ENCODE results near the gene WDR4. TPM values are rescaled to one million over a fixed set of nuclear protein-coding genes. Genes with fewer than 3 reads are reported as not detected.
"Not testable (repeated sequence)": the region's sequence is repeated elsewhere in the genome, so short reads cannot be mapped to it uniquely, and the experiment has no call there.

Gene WDR4
- total and polyA plus RNA-seq, 11 donors, result 1.7 to 17.9 (median 6.4) TPM

- no peak for TF ChIP-seq POLR2A (IDR thresholded peaks at IDR 0.05)
- no peak for TF ChIP-seq CTCF (IDR thresholded peaks at IDR 0.05)
- WGBS, 4 donors, result 76 to 85% (median 83%) methylated on average over 1 of the region's 1 CpG
- DNase-seq (no peak), ATAC-seq (no peak)
- Histone ChIP-seq H3K36me3 (no peaks in the 10 kb centered on the region), H3K4me3 (no peak overlapping the region), H3K27me3 (peaks cover 0 to 20% (median 0%) of the 10 kb centered on the region in 9 donors), H3K27ac (no peak overlapping the region), H3K9me3 (peaks cover 0 to 12% (median 0%) of the 10 kb centered on the region in 12 donors), H3K4me1 (peaks cover 0 to 8% (median 0%) of the 10 kb centered on the region in 12 donors)
- intact Hi-C loops (cut with DNase I), result loop anchor here in 6 of 10 donors (2.0 to 10.0 kb wide), 4 partner anchors 100 to 223 kb away; partner anchors contain the start of gene PDE9A (in 5 of the 6)
Observed at GRCh38 chr21:42815217-42815616, 64.1 kb downstream of the WDR4 start.

GRCh38 chr21:42812528-42813241, 66.7 kb downstream of the WDR4 start:
- not testable (repeated sequence) for H3K4me3 ChIP-seq, H3K4me1 ChIP-seq, H3K27ac ChIP-seq, H3K36me3 ChIP-seq, ATAC-seq, DNase-seq
- WGBS, 4 donors, result 68 to 74% (median 70%) methylated on average over 5 of the region's 5 CpGs
- peaks cover 0 to 12% (median 0%) of the 10 kb centered on the region in 12 donors for H3K9me3 ChIP-seq
- peaks cover 0 to 20% (median 0%) of the 10 kb centered on the region in 9 donors for H3K27me3 ChIP-seq
- intact Hi-C loops (cut with DNase I), result loop anchor here in 1 of 10 donors (10.0 kb wide), 1 partner anchor 98 kb away; no protein-coding TSS in a partner anchor

- intact Hi-C loops (cut with DNase I), result loop anchor here in 1 of 10 donors (10.0 kb wide), 1 partner anchor 97 kb away; no protein-coding TSS in a partner anchor
- Histone ChIP-seq H3K27me3 (peaks cover 0 to 20% (median 0%) of the 10 kb centered on the region in 9 donors), H3K4me1 (peaks cover 0 to 8% (median 0%) of the 10 kb centered on the region in 12 donors), H3K27ac (no peak overlapping the region), H3K4me3 (no peak overlapping the region), H3K36me3 (no peaks in the 10 kb centered on the region), H3K9me3 (peaks cover 0 to 12% (median 0%) of the 10 kb centered on the region in 12 donors)
- ATAC-seq, result no peak
- no peak for DNase-seq
- WGBS, 4 donors, result 65 to 71% (median 69%) methylated on average over 6 of the region's 6 CpGs
- TF ChIP-seq CTCF (IDR thresholded peaks at IDR 0.05) (no peak), POLR2A (IDR thresholded peaks at IDR 0.05) (no peak)
Observed at GRCh38 chr21:42811960-42812359, 67.4 kb downstream of the WDR4 start.

GRCh38 chr21:42809577-42810475, 69.5 kb downstream of the WDR4 start:
- no peak for ATAC-seq

More at GRCh38 chr21:42809577-42810475, 69.5 kb downstream of the WDR4 start:
- peaks cover 0 to 9% (median 0%) of the 10 kb centered on the region in 12 donors for H3K4me1 ChIP-seq
- H3K9me3 ChIP-seq, result peaks cover 0 to 3% (median 0%) of the 10 kb centered on the region in 12 donors
- DNase-seq, result no peak
- no peak overlapping the region for H3K4me3 ChIP-seq
- 62 to 80% (median 72%) methylated on average over 18 of the region's 18 CpGs for WGBS, 4 donors
- no peaks in the 10 kb centered on the region for H3K36me3 ChIP-seq
- H3K27ac ChIP-seq, result no peak overlapping the region
- intact Hi-C loops (cut with DNase I), result loop anchor here in 1 of 10 donors (10.0 kb wide), 1 partner anchor 95 kb away; no protein-coding TSS in a partner anchor
- peaks cover 0 to 20% (median 2%) of the 10 kb centered on the region in 9 donors for H3K27me3 ChIP-seq
- no peak for TF ChIP-seq CTCF (IDR thresholded peaks at IDR 0.05)
- no peak for TF ChIP-seq POLR2A (IDR thresholded peaks at IDR 0.05)

Data from heart left ventricle (tissue), 16 donors.